ENCODE data around the gene OR6K2. TPM values are rescaled to one million over a fixed set of nuclear protein-coding genes. Genes with fewer than 3 reads are reported as not detected.
"Not testable (repeated sequence)": the region's sequence is repeated elsewhere in the genome, so short reads cannot be mapped to it uniquely, and the experiment has no call there.

OR6K2 gene
- polyA plus RNA-seq (ENCODE audit: insufficient read length in 4 of 4), result not detected

DNA sequence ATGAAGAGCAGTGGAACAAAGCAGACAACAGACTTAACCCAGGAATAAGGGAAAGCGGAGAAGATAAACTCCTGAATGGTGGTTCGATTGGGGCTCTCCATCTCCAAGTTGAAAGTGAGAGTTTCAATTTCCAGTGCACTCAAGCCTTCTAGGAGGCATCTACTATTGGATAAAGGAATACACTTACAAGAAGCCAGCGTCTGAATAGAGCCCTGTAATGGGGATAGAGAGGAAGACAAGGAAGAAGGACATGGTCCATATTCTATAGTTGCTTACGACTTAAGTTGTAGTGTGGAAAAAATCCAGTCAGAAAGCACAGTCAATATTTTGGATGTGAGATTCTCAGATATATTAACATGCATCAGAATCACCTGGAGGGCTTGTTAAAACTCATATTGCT is at the start of gene OR6K2:
TSS of gene OR6K2 (minus strand) at position 101 of the 400 bp plus-strand sequence. CDS start at position 101, 0 bp downstream.
- no peak for DNase-seq (ENCODE audit: low read depth in 4 of 4, low spot score in 3 of 4)

GRCh38 chr1:158735848-158736247 is 35.4 kb upstream of the OR6K2 start:
- no peak for DNase-seq (ENCODE audit: low read depth in 4 of 4, low spot score in 3 of 4)

GRCh38 chr1:158732524-158732923 is 32.1 kb upstream of the OR6K2 start:
- DNase-seq (ENCODE audit: low read depth in 4 of 4, low spot score in 3 of 4), result no peak

DNA sequence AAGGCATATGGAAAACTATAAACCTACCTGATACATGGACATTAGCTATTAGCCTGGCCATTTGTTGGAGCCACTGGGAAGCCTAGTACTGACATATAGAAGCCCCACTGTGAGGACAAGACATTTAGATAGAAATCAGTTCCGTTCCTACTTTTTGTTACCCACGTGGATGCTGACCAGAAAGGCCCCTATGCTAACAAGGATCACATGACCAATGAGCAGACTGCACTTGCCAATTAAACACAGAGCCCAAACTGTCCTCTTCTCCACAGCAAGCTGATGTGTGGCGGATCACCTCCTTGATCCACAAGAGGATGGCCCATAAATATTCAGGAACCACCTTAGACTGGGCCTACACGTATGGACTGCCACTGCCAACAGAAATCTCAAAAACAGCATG is 31.3 kb upstream of the OR6K2 start:
- no peak for DNase-seq (ENCODE audit: low read depth in 4 of 4, low spot score in 3 of 4)

GRCh38 chr1:158730453-158730852 is 30.0 kb upstream of the OR6K2 start:
- DNase-seq (ENCODE audit: low read depth in 4 of 4, low spot score in 3 of 4), result no peak

DNA sequence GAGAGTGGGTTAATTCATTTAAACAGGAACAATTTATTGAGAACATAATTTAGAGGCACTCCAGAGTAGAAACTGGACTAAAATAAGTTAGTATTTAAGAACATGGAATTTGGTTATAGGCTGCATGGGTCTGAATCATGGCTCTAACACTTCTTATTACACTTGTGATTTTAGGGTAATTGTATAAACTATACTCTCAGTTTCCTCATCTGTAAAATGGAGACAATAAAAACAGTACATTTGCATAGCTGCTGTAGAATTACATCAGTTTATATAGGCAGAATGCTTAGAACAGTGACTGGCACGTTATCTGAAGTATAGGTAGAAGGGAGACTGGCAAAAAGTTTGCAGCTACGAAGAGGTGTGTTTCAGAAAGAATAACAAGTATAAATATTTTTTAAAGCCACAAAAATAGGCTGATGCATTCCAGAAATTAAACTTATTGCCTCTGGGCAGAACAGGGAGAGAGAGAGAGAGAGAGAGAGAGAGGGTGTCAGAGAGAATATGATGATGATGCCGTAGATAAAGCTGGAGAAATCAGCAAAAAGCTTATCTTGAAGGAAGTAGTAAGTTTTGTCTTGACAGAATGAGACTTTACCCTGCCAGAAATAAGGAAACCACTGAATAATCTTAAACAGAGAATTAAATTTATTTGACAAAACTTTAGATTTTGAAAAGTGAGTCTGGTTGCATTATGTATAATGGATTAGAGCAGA is 28.2 kb upstream of the OR6K2 start:
- no peak for DNase-seq (ENCODE audit: low read depth in 4 of 4, low spot score in 3 of 4)

GRCh38 chr1:158724442-158724841 is 24.0 kb upstream of the OR6K2 start:
- no peak for DNase-seq (ENCODE audit: low read depth in 4 of 4, low spot score in 3 of 4)

DNA sequence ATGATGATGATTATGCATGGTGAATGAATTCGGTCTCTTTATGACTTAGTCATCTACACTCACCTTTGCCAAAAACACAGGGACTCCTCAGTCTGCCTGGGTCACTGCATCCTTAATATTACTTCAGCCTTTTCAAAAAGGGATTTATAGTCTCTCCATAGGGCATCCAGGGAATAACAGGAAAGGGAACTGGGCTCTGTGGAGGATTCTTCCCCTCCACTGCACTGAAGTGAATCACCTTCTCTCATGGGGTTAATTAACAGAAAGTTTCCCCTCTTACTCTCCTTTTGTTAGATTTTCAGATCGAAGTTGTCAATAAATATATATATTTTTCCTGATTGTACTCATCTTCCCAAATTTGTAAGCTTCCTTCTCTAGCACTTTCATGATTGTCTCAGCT is 20.2 kb upstream of the OR6K2 start, which contains the start of gene OR6K3:
TSS of gene OR6K3 (minus strand) at position 101 of the 400 bp plus-strand sequence. CDS start 2,605 bp downstream, outside the sequence.
- DNase-seq (ENCODE audit: low read depth in 4 of 4, low spot score in 3 of 4), result no peak

DNA sequence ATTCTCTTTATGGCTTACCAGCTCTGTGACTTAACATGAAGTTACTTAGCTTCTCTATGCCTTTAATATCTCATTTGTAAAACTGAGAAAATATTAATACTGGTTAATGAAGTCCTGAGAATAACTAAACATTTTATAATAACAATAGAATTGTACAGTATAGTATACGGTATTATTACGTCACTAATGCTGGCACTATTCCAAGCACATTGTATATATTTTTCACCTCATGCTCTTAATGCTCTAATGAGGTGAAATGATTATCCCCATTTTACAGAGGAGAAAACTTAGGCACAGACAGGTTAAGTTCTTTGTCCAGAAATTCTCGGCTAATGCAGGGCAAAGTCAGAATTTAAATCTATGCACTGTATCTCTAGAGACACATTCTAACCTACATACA is 19.2 kb upstream of the OR6K2 start:
- DNase-seq (ENCODE audit: low read depth in 4 of 4, low spot score in 3 of 4), result no peak

- no peak for DNase-seq (ENCODE audit: low read depth in 4 of 4, low spot score in 3 of 4)
These were observed 16.9 kb upstream of the OR6K2 start for GRCh38 chr1:158717344-158717743.

DNA sequence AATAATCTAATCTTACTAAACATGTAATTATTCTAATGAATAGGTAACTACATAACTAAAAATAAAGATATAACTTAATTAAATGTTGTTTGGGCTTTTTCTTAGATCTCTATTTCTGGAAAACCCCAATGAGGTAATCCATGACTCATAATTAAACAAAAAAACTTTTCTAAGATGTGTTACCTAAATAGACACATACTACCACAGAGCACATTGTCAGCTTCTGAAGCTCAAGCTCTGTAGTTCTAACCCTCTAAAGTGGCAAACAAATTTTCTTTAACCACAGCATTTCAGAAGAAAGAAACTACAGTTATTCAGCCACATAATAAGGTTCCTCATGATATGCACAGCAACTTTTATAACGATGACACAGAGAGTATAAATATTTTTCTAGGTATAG is 15.9 kb upstream of the OR6K2 start:
- DNase-seq (ENCODE audit: low read depth in 4 of 4, low spot score in 3 of 4), result no peak

DNA sequence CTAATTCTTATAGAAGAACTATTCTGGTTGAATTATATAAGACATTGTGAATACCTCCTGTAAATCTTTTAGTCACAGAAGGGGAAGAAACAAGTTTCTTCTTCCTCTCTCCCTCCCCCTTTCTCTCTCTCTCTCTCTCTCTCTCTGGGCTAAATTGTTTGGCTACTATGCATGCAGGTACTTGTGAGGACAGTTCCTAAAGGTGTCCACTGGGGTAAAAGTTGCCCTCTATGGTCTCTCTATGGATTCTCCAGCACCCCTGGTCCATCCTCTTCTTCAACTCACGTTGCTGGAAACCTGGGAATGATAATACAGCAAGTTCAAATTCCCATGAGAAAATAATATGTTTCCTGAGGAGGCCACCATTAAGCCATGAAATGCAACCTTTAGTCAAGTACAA is 14.3 kb upstream of the OR6K2 start:
- DNase-seq (ENCODE audit: low read depth in 4 of 4, low spot score in 3 of 4), result no peak

GRCh38 chr1:158711098-158711497 is 10.6 kb upstream of the OR6K2 start:
- DNase-seq (ENCODE audit: low read depth in 4 of 4, low spot score in 3 of 4), result no peak

DNA sequence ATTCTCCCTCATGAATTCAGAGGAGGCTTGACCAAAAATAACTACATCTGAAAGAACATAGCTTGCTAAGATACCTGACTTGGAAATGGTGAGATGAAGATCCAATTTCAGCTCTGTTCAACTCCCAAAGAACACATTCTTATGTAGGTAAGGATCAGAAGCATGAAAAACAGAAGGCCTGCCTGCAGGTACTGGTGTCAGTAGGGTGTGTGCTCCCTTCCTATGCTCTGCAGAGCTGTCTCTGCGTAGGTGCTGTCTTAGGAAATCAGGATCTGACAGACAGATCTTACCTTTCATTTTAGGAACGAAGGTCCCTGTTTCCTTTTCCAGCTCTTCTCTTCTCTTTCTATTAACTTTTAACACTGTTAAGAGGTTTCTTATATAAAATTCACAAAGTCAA is 5.6 kb upstream of the OR6K2 start:
- DNase-seq (ENCODE audit: low read depth in 4 of 4, low spot score in 3 of 4), result no peak

- no peak for DNase-seq (ENCODE audit: low read depth in 4 of 4, low spot score in 3 of 4)
These were observed 5.9 kb downstream of the OR6K2 start for GRCh38 chr1:158694596-158694995.

DNA sequence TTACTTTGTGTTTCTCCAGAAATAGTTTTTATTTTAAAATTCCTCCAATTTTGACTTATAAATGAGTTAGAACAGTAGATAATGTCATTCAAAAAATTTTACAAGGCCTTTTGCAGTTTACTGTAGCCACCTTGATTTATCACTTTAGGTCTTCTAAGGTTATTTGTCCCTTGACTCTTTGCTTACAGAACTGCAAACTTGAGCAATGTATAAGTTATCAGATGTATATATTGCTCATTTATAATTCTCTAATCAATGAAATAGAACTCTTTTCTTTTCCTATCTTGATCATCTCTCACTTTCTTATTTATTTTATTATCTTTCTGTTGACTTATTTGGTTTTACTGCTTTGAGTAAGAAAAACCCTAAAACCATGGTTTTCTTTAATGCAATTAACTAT is 8.1 kb downstream of the OR6K2 start:
- no peak for DNase-seq (ENCODE audit: low read depth in 4 of 4, low spot score in 3 of 4)

DNA sequence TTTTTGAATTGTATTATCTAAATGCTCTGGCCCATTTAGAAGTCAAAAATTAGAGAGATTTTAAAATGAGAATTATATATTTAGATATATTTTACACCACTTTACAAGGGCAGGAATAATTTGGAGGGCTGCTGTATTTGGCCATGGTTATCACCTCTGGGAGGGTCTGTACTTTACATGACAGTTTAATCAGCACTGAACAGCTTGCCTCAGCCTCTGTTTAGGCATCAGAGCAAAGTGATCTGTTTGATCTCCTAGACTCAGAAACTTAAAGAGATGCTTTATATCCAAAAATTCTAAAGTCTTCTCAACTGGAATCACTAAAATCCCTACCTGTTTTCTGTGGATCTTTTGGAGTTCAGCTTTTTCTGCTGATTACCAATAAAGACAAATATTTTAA is 8.5 kb downstream of the OR6K2 start:
- no peak for DNase-seq (ENCODE audit: low read depth in 4 of 4, low spot score in 3 of 4)

- DNase-seq (ENCODE audit: low read depth in 4 of 4, low spot score in 3 of 4), result not testable (repeated sequence)
These were observed 9.3 kb downstream of the OR6K2 start for GRCh38 chr1:158691149-158691548.

- no peak for DNase-seq (ENCODE audit: low read depth in 4 of 4, low spot score in 3 of 4)
These were observed 10.6 kb downstream of the OR6K2 start for GRCh38 chr1:158689875-158690274.

GRCh38 chr1:158689110-158689509 is 11.3 kb downstream of the OR6K2 start:
- no peak for DNase-seq (ENCODE audit: low read depth in 4 of 4, low spot score in 3 of 4)

DNA sequence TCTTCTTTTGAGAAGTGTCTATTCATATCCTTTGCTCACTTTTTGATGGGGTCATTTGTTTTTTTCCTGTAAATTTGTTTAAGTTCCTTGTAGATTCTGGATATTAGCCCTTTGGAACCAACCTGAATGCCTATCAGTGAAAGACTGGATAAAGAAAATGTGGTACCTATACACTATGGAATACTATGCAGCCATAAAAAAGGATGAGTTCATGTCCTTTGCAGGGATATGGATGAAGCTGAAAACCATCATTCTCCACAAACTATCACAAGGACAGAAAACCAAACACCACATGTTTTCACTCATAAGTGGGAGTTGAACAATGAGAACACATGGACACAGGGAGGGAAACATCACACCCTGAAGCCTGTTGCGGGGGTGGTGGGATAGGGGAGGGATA is 12.1 kb downstream of the OR6K2 start:
- DNase-seq (ENCODE audit: low read depth in 4 of 4, low spot score in 3 of 4), result not testable (repeated sequence)

- no peak for DNase-seq (ENCODE audit: low read depth in 4 of 4, low spot score in 3 of 4)
These were observed 13.4 kb downstream of the OR6K2 start for GRCh38 chr1:158687037-158687436.

Measured in right renal pelvis (tissue), 4 donors.